CD4-positive, alpha-beta T cell treated with Interleukin-17A for 4 hours (primary cell): ENCODE results near the gene C11orf52.
"Not testable (repeated sequence)": the region's sequence is repeated elsewhere in the genome, so short reads cannot be mapped to it uniquely, and the experiment has no call there.

Experiments used
- DNase-seq: peaks from one replicate; pipeline ENCODE4 v3.0.0-alpha.2; 2020; ENCODE audit warnings: mixed read lengths

C11orf52 gene

DNA sequence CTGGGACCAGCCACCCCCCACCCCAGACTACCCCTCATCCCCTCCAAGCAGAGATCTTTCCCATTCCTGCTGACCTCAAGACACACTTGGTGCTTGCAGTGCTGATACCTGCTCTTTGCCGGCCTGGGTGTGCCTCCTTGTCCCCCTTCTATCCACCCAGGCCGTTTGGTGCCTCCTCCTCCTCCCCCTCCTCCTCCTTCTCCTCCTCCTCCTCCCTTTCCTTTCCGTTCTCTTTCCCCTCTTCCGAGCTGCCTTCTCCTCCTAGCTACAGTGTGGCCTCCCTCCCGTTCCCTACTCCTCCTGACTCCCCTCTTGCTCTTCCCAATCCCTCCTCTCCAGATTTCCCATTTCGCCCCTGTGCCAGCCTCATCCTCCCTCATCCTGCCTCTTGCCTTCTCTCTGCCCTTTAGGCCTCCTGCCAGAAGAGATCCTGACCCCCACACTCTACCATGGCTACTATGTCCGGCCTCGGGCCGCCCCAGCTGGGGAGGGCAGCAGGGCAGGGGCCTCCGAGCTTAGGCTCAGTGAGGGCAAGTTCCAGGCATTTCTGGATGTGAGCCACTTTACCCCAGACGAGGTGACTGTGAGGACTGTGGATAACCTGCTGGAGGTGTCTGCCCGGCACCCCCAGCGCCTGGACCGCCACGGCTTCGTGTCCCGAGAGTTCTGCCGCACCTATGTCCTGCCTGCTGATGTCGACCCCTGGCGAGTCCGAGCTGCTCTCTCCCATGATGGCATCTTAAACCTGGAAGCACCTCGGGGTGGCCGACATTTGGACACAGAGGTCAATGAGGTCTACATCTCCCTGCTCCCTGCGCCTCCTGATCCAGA is 5.5 kb upstream of the C11orf52 start:
- DNase-seq, result no peak

DNA sequence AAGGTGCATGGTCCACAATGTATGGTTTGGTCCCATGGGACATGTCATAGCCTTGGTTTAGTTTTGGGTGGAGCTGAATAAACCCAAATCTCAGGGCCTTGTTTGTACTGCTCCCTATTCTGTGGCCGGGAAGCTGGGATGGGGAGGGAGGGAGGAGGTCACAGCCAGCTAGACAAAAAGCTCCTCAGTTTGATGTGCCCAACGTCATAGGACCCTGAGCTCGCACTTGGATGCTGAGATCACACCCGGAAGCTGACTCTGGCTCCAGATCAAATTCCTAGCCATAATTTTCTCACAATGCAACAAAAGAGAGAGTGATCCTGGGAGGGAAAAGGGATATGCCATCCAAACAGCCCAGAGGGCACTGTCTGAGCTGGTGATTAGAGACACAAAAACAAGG is 4.7 kb upstream of the C11orf52 start:
- no peak for DNase-seq

DNA sequence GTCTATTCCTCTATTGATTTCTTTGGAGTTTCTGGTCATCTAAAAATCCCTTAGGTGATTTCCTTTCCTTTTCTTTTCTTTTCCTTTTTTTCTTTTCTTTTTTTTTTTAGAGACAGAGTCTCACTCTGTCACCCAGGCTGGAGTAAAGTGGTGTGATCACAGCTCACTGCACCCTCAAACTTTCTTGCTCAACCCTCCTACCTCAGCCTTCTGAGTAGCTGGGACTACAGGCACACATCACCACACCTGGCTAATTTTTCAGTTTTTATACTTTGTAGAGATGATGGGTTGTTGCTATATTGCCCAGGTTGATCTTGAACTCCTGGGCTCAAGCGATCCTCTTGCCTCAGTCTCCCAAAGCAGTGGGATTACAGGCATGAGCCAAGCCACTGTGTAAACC is 1.9 kb upstream of the C11orf52 start:
- DNase-seq, result no peak

DNA sequence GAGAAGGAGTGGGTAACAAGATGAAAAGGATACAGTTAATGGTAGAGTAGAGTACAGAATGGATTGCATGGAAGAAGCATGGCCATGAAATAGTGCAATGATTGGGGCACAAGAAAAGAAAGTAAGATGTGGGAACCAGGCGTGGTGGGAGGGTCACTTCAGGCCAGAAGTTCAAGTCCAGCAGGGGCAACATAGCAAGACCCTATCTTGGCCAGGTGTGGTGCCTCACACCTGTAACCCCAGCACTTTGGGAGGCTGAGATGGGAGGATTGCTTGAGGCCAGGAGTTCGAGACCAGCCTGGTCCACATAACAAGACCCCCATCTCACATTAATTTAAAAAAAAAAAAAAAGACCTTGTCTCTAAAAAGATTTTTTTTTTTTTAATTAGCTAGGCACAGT is 1.4 kb upstream of the C11orf52 start:
- DNase-seq, result no peak

DNA sequence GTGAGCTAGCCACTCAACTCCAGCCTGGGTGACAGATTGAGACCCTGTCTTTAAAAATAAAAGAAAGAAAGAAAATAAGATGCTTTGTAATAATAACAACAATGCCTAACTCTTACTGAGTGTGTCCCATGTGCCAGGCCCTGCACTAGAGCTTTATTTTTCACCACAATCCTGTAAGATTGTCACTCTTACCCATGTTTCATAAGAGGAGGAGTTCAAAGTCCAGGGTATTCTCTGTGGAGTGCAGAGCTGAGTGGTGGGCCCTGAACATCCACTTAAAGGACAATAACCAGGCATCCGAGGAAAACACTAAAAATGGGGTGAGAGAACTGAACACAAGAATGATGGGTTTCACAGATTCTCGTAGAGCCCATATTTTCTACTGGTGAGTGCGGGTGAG is 925 bp upstream of the C11orf52 start:
- no peak for DNase-seq

DNA sequence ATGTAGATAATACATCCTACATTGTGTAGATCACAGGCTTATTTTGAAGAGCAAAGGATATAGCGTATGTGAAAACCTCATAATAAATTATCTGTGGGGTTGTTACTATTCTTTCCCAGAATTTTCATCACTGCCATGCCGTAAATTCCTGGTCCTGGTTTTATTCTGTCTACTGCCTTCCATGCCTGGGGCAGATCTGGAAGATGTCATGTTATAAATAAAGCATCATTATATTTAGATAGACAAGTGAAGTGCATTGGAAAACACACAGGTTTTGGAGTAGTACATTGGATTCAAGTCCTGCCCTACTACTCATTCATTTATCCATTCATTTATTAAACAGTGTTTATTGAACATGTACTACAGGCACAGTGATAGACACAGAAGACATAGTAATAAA is 2.2 kb downstream of the C11orf52 start:
- no peak for DNase-seq

DNA sequence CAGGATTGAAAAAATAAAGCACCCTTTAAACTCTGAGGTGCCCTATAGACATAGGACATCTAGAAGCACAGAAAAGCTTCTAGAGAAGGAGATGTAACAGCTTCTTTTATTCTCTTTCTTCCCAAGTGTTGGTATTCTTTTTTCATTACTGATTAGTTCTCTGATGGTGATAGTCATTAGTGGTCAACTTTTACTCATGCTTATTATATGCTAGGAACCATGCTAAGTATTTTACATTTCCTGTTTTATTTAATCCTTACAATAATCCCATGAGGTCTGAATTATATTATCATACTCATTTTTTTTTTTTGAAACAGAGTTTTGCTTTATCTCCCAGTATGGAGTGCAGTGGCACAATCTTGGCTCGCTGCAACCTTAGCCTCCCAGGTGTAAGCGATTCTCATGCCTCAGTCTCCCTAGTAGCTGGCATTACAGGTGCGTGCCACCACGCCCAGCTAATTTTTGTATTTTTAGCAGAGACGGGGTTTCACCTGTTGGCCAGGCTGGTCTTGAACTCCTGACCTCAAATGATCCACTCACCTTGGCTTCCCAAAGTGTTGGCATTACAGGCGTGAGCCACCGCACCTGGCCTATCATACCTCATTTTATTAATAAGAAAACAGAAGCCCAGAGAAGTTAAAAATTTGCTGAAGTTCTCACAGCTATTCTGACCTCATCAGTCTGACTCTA is 3.0 kb downstream of the C11orf52 start:
- no peak for DNase-seq

DNA sequence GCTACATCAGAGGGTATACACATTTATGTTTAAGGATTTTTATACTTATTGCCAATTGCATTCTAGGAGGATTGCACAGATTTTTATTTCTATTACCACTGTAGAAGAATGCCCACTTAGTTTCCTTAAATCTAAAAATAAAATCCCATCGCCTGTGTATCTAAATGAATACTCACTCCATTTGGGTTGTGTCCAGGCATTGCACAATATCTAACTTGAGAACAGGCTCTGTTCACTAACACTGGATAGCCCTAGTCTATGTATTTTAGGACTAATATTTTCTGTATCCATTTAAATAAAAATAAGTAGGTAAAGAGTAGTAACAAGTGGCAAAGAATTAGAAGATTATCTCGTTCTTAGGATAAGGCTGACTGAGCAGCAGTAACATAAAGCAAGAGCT is 4.1 kb downstream of the C11orf52 start:
- no peak for DNase-seq

DNA sequence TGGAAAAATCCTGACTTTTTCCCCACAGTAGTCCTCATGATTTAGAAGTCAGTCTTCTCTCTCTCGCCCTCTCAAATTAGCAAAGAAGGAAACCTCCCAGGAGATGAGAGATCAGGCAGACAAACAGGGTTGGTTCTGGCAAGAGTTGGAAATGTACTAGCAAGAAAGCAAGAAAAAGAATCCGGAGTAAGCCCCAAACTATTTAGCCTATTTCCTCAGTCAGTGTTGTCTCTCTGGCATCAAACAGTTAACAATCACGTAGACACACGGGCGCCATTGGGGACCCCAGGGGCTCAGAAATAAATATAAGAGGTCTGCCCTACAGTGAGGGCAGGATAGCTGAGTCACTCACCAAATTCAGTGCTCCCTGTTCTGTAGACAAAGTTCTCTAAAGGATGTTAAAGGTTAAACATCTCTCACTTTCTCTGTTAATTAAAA is 4.7 kb downstream of the C11orf52 start:
- DNase-seq, result no peak

DNA sequence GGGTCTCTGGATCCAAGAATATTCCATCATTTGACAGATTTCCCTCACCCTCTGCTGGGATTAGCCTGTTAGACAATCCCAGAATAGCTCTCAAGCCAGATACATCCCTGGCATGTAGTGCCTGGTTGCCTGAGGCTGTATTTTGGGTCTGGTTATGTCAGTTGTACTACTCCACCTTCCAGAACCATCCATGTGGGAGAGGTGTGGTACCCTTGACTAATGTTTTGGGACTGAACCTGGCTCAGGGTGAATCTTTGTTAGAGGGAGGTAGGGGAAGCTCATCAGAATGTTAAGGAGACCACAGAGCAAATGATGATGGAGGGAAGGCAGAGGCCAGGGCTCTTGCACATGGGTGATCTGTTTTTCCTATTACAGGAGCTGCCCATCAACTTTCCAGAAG is 5.2 kb downstream of the C11orf52 start:
- no peak for DNase-seq

DNA sequence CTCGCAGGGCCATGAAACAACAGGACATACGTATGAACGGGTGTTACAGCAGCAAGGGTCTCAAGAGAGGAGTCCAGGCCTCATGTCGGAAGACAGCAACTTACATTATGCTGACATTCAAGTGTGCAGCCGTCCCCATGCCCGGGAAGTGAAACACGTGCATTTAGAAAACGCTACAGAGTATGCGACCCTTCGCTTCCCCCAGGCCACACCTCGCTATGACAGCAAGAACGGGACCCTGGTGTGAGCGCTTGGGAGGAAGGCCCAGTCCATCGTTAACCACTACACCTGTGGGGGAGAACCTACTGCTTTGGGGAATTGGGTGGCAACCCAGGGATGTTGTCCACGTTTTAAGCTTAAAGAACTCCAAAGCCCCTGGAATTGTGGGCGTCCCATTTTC is 7.2 kb downstream of the C11orf52 start:
- no peak for DNase-seq

DNA sequence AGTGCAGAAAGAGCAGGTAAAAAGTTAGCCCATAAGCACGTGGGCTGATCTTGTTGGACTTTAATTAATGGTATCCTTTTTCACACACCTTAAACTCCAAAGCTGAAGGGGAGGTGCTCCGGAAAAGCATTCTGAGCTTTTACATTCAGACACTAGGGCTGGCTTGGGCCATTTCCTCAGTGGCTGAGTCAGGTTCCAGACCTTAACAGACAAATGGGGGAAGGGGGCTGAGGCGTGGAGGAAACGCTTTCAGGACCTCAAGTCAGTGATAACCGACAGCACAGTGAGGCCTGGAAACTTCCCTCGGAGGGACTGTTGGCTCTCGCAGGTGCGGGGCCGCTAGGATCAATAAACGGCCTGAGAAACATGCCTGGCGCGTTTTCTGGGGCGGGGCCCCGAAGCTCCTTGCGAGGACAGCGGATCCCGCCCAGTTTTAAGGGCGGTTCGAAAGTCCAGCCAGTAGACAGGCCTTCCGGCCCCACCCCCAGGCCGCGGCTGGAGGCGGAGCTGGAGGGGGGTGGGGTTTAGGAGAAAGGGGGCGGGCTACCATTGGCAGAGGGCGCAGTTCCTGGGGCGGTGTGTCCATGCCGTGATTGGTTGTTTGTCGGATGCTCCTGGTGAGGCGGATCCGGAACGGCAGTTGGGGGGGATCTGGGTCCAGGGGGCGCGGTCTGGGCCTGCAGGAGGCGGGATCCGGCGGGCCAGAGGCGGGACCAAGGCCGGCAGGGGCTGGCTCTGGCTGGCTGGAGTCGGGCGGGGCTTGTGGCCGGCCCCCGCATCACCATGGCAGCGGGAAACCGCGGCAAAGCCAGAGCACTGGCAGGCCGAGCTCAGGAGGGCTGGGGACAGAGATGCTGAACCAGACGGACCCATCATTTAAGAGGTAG is 8.0 kb downstream of the C11orf52 start:
- DNase-seq, result peak; percentile 95

DNA sequence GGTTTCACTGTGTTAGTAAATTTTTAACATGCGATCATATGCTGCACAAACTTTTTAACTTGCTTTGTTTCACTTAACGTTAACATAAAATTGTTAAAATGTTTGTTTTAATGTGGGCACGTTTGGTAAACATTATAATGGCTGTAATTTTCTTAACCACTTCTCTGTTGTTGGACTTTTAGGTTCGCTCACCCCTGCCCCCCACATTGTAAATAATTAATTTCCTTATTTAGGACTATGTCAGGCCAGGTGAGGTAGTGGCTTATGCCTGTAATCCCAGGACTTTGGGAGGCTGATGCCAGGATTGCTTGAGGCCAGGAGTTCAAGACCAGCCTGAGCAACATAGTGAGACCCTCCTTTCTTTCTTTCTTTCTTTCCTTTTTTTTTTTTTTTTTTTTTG is 11.8 kb downstream of the C11orf52 start:
- DNase-seq, result no peak

DNA sequence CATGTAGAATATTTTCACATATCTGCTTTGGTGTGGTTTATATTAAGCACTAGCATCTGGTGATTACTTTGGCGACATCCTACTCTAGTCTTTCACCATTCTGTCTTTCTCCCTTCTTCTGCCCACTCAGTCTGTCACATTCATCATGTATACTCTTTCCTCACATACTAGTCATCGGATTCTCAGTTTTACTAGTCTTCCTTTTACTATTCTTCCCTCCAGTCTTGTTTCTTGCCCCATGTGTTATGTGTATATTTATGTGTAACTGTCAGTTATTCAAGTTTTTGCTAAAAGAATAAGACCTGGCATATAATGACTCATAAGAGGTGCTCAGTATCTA is 13.9 kb downstream of the C11orf52 start:
- no peak for DNase-seq

DNA sequence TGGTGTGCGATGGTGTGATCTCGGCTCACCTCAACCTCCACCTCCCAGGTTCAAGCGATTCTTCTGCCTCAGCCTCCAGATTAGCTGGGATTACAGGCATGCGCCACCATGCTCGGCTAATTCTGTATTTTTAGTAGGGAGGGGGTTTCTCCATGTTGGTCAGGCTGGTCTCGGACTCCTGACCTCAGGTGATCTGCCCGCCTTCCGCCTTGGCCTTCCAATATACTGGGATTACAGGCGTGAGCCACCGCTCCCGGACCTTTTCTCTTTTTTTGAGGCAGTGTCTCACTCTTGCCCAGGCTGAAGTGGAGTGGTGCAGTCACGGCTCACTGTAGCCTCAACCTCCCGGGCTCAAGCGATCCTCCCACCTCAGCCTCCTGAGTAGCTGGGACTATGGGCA is 14.5 kb downstream of the C11orf52 start:
- not testable (repeated sequence) for DNase-seq

DNA sequence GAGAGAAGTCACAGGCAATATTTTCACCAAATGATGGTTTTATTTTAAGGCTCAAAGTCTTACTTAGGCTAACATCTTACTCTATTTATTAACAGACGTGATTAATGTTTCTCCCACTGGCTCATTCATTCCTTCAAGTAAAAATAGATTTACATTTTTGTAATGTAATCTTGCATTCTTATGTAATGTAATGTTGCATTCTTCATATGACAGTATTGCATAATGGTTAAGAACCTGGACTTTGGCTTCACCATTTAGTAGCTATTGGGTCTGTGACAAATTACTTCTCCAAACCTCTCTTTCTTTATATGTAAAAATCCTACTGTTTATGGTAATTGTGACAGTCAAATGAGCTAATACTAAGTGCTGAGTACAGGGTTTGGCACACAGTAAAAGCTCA is 15.2 kb downstream of the C11orf52 start:
- no peak for DNase-seq

DNA sequence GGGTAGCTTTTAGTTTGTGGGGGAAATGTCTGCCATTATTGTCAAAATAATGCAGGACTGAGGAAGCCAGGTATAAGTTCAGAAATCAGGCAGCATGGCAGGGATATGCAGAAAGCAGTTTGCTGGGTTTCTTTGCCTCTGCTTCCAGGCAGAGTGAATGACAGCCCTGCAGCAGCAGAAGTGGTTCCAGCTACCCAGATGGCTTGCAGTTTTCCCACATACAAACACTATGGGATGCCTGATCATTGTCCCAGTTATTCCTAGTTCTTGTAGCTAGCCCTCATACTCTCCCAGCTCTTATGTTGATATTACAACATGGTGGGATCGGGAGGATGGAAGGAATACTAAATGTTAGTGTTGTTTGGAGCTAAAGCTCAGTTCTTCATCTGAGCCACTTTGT is 15.6 kb downstream of the C11orf52 start:
- no peak for DNase-seq

DNA sequence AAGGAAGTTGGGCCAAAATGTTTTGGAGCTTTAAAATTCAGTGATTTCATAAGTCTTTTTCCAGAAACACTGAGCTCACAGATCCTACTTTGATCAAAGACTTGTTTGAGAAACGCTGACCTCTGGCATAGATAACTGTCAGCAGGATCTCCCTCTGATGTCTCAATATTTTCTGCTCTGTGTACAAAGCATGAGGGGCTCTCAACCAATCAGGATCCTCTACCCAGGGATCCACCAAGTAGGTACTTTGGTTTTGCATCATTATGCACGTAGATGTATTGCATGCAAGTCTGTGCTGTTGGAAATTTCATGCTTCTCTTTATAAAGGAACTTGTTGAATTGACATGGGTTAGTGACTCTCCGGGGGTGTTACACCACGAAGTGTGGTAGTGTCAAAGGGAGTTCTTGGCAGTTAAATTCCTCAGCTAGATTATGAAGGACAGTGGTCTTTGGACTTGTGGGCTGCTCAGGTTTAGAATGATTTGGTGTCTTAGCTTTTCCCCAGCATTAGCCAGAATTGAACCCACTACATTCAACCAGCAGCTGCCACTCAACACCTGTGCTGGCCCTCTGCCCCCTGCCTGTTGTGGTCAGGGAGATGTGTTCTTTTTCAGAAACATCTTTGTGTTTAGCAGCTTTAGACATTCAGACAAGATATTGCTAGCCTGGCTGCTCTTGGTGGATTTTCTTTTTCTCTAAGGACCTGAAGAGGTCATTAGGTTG is 16.8 kb downstream of the C11orf52 start:
- DNase-seq, result no peak

DNA sequence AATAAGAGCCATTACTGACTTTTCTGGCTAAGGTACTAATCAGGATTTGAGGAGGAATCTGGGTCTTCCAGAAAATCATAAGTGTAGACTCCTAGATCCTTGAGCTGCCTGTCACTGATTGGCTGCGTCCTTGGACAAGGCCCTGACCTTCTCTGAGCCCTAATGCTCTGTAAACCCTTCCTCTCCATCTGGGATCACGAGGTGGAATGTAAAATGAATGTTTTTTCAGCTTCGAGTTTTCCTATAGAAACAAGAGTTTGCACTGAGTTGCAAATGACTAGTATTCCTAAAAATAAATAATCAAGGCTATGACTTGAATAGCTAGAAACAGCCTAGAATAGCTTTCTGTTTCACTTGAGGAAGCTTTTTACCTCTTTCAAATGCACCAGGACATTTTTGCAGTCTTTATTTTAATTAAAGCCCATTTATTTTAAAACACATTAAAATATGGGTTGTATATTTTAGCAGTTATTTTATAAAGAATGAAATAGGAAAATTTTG is 17.4 kb downstream of the C11orf52 start:
- no peak for DNase-seq

DNA sequence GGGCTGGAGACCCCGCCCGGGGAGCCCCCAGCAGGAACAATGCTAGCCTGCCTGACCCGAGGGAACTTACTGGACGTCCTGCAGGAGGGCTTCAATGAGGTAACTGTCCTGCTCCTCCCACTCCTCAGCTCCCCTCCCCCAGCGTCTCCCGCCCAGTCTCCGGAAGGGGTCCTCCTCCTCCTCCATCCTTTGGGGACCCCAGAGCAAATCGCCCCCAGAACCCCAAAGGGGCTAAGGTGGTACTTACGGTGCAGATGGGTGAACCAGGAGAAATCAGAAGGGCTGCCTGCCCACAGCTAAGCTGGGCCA is 18.7 kb downstream of the C11orf52 start:
- DNase-seq, result no peak

DNA sequence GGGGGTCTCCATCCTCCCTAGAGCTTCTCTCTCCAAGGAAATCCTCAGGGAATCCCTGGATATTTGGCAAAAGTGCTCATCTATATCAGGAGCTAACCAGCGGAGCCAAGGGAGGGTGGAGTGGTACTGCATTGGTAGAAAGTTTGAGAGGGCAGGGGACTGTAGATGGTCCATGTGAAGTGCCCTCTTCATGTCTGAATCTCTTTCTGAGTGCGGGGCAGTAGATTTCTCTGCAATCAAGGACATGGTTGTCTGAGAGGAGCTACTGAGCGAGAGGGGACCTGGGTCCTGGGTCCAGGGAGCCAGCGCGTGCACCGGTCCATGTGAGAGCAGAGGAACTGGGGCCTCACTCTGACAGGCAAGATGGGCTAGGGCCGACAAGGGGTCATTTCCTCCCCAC is 19.1 kb downstream of the C11orf52 start:
- no peak for DNase-seq

DNA sequence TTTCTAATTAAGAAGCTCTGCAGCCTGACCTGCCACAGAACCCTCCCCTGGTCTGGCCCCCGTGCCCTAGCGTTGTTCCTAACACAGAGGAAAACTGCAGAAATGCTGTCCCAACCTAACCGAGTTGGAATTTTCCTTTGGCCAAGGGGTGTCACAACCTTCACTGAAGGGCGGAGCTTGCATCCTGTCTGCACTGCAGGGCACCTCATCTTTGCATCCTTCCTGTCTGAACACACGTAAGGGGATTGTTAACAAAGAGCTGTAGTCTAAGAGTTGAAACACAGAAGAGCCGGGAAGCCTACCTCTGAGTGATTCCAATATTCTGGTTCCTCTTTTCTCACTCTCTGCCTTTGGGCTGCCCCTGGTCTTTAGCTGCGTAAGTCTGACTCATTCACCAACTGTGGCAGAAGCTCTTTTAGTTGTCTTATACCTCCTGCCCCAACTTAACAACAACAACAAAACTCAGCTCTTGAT is 20.0 kb downstream of the C11orf52 start:
- peak; percentile 59 for DNase-seq
